GM18505 (cell line): ENCODE results near the gene ADAMTS4.

Source experiments
- ATAC-seq: cut with Tn5 transposase; IDR thresholded peaks from one replicate; pipeline ENCODE4 v1.9.1; 2021; ENCODE audit not compliant: unreplicated experiment
- POLR2A ChIP-seq: IDR thresholded peaks from 4 replicates; pipeline ENCODE4 v1.6.1; 2011; ENCODE audit warnings: borderline replicate concordance; ENCODE audit not compliant: insufficient read depth, insufficient read length; ENCODE audit errors: extremely low read depth

Gene ADAMTS4

DNA sequence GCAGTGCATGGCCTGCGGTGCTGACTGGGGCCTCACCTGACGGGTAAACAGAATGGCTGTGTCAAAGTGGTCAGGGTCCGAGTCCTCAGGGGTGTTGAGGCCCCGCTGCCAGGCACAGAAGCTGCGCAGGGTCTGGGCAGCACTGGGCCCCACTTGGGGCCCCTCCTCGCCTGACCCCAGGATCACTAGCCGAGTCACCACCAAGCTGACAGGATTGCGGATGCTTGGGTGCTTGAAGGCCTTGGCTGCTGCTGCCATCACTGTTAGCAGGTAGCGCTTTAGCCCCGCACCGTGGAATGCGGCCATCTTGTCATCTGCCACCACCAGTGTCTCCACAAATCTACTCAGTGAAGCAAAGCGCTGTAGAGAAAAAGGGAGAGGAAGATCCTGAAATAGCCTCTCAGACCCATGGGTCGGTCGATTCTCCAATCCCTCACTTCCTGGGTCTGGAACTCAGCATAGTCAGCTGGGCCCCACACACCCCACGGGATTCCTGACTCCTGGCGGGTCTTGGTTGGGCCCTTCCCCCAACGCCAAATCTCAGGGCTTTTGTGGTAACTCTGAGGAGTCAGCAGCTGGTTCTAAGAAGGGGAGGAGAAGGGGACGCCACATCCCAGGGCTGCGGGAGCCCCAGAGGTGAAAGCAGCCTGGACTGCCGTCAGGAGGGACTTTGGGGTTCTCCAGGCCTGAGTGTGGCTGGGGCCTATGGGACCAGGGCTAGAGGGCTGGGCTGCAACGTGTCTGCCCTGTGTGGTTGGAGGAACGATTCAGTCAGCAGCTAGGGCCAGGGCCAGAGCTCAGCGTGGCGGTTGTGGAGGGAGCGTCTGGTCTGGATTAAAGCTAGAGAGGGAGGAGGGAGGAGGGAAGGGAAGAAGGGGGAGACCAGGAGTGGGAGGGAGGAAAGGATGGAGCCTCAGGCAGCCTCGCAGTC, 2.1 kb downstream of the ADAMTS4 start:
- ATAC-seq = no peak
- no peak for TF ChIP-seq POLR2A

DNA sequence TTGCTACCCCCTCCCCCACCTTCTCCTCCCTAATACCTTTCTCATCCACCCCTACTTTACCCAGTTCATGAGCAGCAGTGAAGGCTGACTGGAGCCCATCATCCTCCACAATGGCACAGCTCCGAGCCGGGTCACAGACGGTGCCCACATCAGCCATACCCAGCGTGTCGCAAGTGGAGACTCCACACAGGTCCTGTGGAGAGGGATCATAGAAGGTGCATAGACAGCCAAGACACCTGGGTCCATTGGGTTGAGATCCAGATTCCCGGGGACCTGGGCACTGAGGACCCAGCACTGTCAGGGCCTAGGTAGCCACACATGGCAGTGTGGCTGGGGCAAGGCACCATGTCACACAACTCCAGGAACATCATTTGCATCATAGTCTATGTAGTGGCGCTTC, 2.7 kb downstream of the ADAMTS4 start:
- TF ChIP-seq POLR2A = no peak
- ATAC-seq = no peak

DNA sequence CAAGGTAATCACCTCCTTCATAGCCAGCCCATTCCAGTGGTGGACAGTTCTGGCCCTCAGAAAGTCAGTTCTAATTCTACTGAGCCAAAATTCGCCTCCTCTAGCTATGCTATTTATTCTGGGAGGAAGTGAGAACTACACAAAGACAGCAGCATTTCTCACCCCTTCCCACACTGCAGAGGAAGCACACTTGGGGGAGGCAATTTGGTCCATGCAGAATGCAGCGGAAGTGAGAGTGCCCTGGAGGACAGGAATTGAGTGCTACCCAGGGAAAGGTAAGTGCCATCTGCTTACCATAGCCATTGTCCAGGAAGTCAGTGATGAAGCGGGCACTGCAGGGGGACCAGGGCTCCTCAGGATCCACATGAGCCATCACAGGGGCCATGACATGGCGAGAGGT, 3.7 kb downstream of the ADAMTS4 start:
- ATAC-seq = peak; percentile 55
- peak; percentile 17 for TF ChIP-seq POLR2A

DNA sequence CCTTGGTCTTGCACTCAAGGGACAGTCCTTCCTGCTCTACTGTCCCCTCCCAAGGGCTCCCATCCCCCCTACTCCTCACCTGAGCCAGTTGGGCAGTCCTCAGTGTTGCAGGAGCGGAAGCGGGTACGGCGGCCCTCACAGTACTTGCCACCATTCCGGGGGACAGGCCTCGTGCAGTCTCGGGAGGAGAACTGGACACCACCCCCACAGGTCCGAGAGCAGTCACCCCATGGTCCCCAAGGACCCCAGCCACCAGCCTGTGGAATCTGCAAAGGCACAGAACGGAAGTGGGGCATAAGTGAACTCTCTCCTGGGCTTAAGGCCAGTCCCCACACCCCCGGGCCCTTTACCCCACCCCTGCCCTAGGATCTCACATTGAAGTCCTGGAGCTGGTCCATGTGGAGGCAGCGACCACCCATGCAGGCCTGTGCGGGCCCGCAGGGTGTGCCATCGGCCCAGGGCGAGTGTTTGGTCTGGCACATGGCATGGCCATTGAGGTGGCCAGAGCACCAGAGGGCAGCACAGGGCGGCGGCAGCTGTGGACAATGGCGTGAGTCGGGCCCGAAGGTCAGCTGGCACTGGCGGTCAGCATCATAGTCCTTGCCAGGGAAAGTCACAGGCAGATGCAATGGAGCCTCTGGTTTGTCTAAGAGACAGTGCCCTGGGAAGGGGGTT, 5.2 kb downstream of the ADAMTS4 start:
- TF ChIP-seq POLR2A = no peak

DNA sequence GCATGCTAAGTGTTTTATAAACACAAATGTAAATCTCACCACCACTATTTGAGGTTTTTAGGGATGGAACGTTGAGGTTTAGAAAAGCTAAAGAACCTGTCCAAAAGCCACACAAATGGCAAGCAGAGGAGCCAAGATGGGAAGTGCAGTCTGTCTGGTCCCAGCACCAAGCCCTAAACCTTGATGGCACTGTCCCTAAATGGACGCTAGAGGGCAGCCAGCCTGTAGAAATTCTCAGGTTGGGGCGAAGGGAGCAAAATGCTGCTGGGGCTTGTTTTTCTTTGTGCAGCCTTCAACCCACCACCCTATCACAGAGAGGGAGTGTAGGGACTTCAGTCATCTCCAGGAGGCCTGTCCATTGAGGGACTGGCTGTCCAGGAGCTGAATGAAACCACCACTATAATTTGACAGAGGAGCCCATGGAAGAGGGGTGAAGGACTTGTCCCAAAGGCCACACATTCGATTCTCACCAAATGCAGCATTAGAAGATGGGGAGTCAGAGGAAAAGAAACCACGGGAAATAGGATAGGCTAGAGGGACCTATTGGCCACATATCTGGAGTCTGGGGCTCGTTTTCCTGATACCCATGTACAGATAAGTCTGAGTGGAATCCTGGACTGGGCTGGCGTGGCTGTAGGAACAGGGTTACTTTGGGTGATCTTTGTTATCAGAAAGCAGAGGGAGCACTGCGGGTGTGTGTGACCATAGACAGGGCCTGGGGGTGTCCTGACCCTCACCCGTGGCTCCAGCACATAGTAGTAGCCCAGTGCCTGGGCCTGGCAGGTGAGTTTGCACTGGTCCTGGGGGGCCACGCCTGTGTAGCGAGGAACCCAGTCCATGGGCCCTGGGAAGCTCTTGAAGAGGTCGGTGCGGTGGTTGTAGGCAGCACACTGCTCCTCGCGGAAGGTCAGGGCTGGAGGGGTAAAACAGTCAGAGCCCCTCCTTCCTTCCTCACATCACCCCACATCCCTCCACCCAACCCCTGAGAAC, 6.1 kb downstream of the ADAMTS4 start:
- ATAC-seq = no peak
- no peak for TF ChIP-seq POLR2A

More for the DNA sequence above, 5.2 kb downstream of the ADAMTS4 start:
- ATAC-seq = no peak

DNA sequence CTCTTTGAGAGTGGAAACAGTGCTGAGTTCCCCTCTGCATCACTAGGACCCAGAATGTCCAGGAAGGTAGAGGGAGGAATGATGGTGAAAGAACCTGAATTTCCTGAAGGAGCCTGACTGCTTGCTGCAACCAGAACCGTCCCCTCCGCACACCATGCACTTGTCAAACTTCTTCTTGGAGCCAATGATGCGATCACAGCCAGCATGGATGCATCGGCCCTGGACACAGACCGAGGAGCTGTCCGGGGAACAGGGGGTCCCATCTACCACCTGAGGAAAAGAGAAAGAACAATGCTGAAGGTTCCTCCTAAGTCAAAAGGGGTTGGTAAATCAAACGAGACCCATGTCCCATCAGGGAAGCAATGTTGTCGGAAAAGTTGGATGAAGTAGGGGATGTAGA, 6.9 kb downstream of the ADAMTS4 start:
- TF ChIP-seq POLR2A = no peak
- ATAC-seq = no peak

DNA sequence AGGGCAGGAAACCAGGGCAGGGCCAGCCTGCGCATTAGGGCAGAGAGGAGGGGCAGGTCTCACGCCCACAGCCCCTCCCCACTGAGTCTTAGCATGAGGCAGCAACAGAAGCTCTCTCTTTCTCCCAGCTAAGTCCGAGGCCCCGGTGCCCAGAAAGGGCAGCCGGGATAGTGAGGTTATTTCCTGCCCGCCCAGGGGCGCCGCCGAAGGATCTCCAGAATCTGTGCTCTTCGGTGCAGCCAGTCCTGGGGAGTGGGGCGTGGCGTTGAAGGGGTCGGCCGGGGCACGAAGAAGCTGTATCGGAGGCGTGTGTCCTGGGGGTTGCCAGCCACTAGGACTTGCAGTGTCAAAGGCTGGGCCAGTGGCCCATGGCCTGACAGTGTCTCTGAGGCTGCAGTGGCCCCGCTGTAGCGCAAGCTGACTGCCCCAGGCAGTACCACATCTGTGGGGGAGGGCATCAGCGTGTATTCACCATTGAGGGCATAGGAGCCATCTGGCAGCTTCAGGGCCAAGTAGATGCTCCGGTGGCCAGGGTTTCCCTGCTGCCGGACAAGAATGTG, 7.8 kb downstream of the ADAMTS4 start:
- TF ChIP-seq POLR2A = no peak
- no peak for ATAC-seq

DNA sequence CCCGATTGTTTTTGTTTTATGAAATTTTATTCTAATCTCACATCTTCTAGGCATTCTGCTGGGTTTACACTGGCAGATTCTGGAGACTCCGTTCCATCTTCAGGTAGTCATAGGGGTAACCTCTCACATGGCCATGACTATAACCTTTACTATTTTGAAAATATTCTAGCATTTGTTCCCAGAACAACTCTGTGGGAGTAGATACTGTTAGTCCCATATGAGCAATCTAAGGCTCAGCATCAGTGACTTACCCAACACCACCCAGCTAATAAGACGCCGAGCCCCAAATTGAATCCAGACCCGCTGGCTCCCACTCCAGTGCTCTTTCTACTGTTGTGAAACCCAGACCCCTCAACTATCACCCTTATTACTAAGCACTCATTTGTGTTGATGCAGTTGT, 9.8 kb downstream of the ADAMTS4 start:
- no peak for ATAC-seq
- TF ChIP-seq POLR2A = no peak

DNA sequence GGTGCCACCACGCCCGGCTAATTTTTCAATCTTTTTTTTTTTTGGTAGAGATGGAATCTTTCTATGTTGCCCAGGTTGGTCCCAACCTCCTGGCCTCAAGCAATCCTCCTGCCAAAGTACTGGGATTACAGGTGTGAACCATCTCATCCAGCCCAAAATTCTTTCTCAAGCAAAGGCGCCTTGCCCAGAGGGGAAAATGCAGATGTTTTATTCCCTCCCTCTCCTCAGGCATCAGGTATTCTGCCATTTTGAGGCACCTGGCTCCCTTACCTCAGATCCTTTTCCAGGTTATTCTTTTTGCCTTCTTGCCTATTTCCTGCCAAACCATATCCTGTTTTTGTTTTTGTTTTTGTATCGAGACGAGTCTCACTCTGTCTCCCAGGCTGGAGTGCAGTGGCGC, 10.5 kb downstream of the ADAMTS4 start:
- no peak for TF ChIP-seq POLR2A

DNA sequence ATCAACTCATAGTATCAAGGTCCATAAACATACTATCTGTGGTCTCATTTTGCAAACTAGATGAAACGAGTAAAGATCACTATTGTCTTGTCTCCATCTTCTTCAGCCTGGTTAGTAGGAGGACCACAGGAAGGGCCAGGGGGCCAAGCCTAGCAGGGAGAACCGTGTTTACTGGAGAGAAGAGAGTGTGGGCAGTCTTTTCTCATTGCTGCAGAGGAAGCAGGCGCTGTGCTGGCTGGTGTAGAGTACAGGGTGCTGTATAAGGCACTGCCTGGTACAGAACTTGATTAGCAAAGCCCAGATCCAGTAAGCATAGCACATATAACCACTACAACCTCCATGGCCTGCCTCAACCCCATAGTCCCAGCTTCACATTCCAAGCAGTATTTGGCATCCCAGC, 11.5 kb downstream of the ADAMTS4 start:
- TF ChIP-seq POLR2A = no peak
- ATAC-seq = no peak

More for the DNA sequence above, 10.5 kb downstream of the ADAMTS4 start:
- ATAC-seq = no peak

DNA sequence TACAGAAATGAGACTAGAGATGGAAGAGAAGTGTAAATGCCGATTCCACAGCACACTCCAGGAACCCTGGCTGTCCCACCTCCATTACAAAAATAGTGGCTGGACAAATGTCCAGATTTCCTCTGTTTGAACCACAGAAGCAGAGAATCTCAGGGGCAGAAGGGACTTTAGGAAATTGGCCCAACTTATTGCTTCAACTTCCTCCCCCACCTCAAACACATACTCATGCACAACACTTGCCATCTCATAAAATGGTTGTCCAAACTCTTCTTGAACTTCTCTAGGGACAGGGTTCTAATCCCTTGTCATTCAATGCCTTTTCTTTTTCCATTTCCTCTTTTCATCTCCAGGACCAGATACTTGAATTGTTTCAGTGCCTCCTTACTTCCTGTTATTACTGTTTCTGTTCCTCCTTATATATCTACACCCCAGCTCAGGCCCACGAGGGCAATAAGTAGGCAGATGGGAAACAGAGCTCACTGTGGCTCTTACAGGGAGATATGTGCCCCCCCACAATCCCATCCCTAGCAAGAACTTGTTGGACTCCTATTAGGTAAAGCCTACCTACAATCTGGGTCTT, 13.0 kb downstream of the ADAMTS4 start:
- ATAC-seq = peak; percentile 16
- no peak for TF ChIP-seq POLR2A

DNA sequence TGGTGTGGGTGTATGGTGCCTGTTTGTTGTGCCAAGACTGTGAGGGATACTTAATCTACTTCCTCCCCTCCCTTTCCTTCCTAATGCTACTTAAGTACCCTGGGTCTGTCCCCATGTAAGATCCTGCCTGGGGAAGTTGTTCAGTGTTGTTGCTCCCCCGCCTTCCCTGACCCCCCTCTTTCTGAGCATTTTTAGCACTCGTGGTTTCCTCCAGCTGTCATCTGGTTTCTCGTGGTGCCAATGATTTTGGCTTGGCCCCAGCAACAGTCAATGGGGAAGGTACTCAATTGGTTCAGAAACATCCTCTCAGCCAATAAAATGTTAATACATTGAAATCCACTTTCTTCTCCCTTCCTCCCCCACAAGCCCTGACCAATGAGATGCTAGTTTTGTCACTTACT, 13.6 kb downstream of the ADAMTS4 start:
- ATAC-seq = peak; percentile 59
- no peak for TF ChIP-seq POLR2A
